ENCODE results near the gene KCTD11. TPM values are rescaled to one million over a fixed set of nuclear protein-coding genes. Genes with fewer than 3 reads are reported as not detected.

The KCTD11 gene
- polyA plus RNA-seq, 1 donor (not counting 4 experiments of a cell fraction or from before 2014, with no cell fraction given), result 18.5 TPM

DNA sequence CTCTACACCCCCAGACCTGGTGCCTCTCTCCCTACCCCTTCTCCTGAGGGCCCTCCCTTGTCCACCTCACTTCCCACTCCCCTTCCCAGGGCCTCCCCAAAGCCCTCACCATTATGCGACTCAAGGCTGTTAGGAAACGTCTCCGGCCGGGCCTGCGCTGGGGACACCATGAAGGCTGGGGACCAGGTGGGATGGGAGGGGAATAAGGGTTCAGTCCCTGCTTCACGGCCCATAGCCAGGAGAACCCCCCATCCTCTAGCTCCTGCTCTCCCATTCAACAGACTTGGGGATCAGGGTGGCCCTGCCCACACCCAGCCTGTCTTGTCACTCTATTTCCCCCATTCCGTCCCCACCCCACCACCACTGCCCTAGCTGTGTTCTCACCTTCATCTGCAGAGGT is 24.9 kb upstream of the KCTD11 start:
- Histone ChIP-seq H3K4me3 (ENCODE audit: control insufficient read depth in 2 of 3, extremely low read depth in 1 of 3, insufficient read depth in 2 of 3, low read depth in 1 of 3, low read length in 3 of 3) (no peak overlapping the region), H3K4me2 (ENCODE audit: control insufficient read depth, extremely low read depth, insufficient read depth, low read depth, low read length) (no peak overlapping the region), H3K27ac (ENCODE audit: control insufficient read depth, insufficient read depth, low read length) (no peak overlapping the region), H3K36me3 (ENCODE audit: control insufficient read depth in 2 of 2, extremely low read depth in 1 of 2, insufficient read depth in 2 of 2, low read length in 2 of 2) (peaks cover 33 to 45% of the 10 kb centered on the region in 2 experiments), H3K4me1 (ENCODE audit: control insufficient read depth, extremely low read depth, insufficient read depth, low read length) (peaks cover 8% of the 10 kb centered on the region), H3K9me1 (ENCODE audit: control insufficient read depth, extremely low read depth, insufficient read depth, low read length) (peaks cover 2% of the 10 kb centered on the region), H3K9ac (ENCODE audit: control insufficient read depth, extremely low read depth, insufficient read depth, low read length) (no peak overlapping the region), H3K9me3 (ENCODE audit: control insufficient read depth, low read depth, low read length) (no peaks in the 10 kb centered on the region), H4K20me1 (ENCODE audit: control insufficient read depth, extremely low read depth, insufficient read depth, low read length) (no peaks in the 10 kb centered on the region), H2AFZ (ENCODE audit: control insufficient read depth, low read length) (no peak overlapping the region), H3K27me3 (ENCODE audit: control insufficient read depth, extremely low read depth, insufficient read depth, low read length) (no peaks in the 10 kb centered on the region), H3K79me2 (ENCODE audit: control insufficient read depth, insufficient read depth, low read length) (peaks cover 17% of the 10 kb centered on the region)
- TF ChIP-seq, protein P1, sequence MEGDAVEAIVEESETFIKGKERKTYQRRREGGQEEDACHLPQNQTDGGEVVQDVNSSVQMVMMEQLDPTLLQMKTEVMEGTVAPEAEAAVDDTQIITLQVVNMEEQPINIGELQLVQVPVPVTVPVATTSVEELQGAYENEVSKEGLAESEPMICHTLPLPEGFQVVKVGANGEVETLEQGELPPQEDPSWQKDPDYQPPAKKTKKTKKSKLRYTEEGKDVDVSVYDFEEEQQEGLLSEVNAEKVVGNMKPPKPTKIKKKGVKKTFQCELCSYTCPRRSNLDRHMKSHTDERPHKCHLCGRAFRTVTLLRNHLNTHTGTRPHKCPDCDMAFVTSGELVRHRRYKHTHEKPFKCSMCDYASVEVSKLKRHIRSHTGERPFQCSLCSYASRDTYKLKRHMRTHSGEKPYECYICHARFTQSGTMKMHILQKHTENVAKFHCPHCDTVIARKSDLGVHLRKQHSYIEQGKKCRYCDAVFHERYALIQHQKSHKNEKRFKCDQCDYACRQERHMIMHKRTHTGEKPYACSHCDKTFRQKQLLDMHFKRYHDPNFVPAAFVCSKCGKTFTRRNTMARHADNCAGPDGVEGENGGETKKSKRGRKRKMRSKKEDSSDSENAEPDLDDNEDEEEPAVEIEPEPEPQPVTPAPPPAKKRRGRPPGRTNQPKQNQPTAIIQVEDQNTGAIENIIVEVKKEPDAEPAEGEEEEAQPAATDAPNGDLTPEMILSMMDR (optimal IDR thresholded peaks at IDR 0.05 in 1 of 3, IDR thresholded peaks at IDR 0.05 in 1 of 3, conservative IDR thresholded peaks at IDR 0.05 in 1 of 3; ENCODE audit: extremely low read depth in 1 of 3, insufficient read depth in 2 of 3, low read length in 3 of 3), result no peak
- TF ChIP-seq EZH2 (IDR thresholded peaks at IDR 0.05; ENCODE audit: low read length), result no peak
- DNase-seq (ENCODE audit: low read depth, low spot score), result no peak
- dilution Hi-C loops (cut with MboI; ENCODE audit: extremely low pct_ligation_motif_present, low sequenced_read_pairs), result no loop called here
- no peak for FAIRE-seq

DNA sequence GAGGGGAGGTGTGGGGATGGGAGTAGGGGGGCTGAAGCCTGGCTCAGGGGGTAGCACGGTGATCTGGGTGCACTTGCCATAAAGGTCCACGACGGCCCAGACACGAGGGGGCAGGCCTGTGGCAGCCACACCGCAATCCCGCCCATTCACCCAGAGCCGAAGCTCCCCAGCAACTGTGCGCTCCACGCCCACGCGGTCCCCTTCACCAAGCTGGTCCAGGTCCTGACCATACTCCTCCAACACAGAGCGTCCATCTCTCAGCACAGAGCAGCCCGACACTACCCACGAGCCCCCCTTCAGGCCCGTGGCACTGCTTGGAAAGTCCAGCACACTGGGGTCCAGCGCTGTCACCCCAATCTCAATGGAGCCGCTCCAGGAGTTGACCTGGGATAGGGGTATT is 24.5 kb upstream of the KCTD11 start:
- H3K79me2 ChIP-seq (ENCODE audit: control insufficient read depth, insufficient read depth, low read length), result peaks cover 17% of the 10 kb centered on the region
- H3K27ac ChIP-seq (ENCODE audit: control insufficient read depth, insufficient read depth, low read length), result no peak overlapping the region
- no peak for TF ChIP-seq EZH2 (IDR thresholded peaks at IDR 0.05; ENCODE audit: low read length)
- TF ChIP-seq, protein P1 (optimal IDR thresholded peaks at IDR 0.05 in 1 of 3, IDR thresholded peaks at IDR 0.05 in 1 of 3, conservative IDR thresholded peaks at IDR 0.05 in 1 of 3; ENCODE audit: extremely low read depth in 1 of 3, insufficient read depth in 2 of 3, low read length in 3 of 3), result no peak
- H3K4me1 ChIP-seq (ENCODE audit: control insufficient read depth, extremely low read depth, insufficient read depth, low read length), result peaks cover 8% of the 10 kb centered on the region
- FAIRE-seq (no peak), DNase-seq (ENCODE audit: low read depth, low spot score) (no peak)
- peaks cover 30 to 41% of the 10 kb centered on the region in 2 experiments for H3K36me3 ChIP-seq (ENCODE audit: control insufficient read depth in 2 of 2, extremely low read depth in 1 of 2, insufficient read depth in 2 of 2, low read length in 2 of 2)
- H2AFZ ChIP-seq (ENCODE audit: control insufficient read depth, low read length), result no peak overlapping the region
- no peaks in the 10 kb centered on the region for H3K27me3 ChIP-seq (ENCODE audit: control insufficient read depth, extremely low read depth, insufficient read depth, low read length)
- H3K9me1 ChIP-seq (ENCODE audit: control insufficient read depth, extremely low read depth, insufficient read depth, low read length), result peaks cover 2% of the 10 kb centered on the region
- H3K4me3 ChIP-seq (ENCODE audit: control insufficient read depth in 2 of 3, extremely low read depth in 1 of 3, insufficient read depth in 2 of 3, low read depth in 1 of 3, low read length in 3 of 3), result no peak overlapping the region
- dilution Hi-C loops (cut with MboI; ENCODE audit: extremely low pct_ligation_motif_present, low sequenced_read_pairs), result no loop called here
- H3K9me3 ChIP-seq (ENCODE audit: control insufficient read depth, low read depth, low read length), result no peaks in the 10 kb centered on the region
- H3K4me2 ChIP-seq (ENCODE audit: control insufficient read depth, extremely low read depth, insufficient read depth, low read depth, low read length), result peak overlapping the region; percentile 91
- H4K20me1 ChIP-seq (ENCODE audit: control insufficient read depth, extremely low read depth, insufficient read depth, low read length), result no peaks in the 10 kb centered on the region
- H3K9ac ChIP-seq (ENCODE audit: control insufficient read depth, extremely low read depth, insufficient read depth, low read length), result no peak overlapping the region

Data from keratinocyte (primary cell).